HUES6 (cell line): ENCODE data around the gene CBLN2.
A peak's percentile ranks its signal among the peaks of the same experiment; 100 is the strongest.

Experiments
- H3K27ac ChIP-seq: 2 replicates; pipeline ENCODE4 v1.7.0; 2013; ENCODE audit warnings: low read depth, mild to moderate bottlenecking, low read length, inconsistent platforms
- H3K27me3 ChIP-seq: 2 replicates; pipeline ENCODE4 v1.6.1; 2013; ENCODE audit warnings: low read length; ENCODE audit not compliant: control insufficient read depth, insufficient read depth
- H3K36me3 ChIP-seq: 2 replicates; pipeline ENCODE4 v1.6.1; 2013; ENCODE audit warnings: low read length; ENCODE audit not compliant: control insufficient read depth, insufficient read depth
- H3K4me1 ChIP-seq: 2 replicates; pipeline ENCODE4 v1.6.1; 2013; ENCODE audit warnings: low read length; ENCODE audit not compliant: control insufficient read depth, insufficient read depth
- H3K4me3 ChIP-seq: 2 replicates; pipeline ENCODE4 v1.5.1; 2013; ENCODE audit warnings: low read depth, low read length
- H3K9ac ChIP-seq: one replicate; pipeline ENCODE4 v1.6.1; 2013; ENCODE audit warnings: mild to moderate bottlenecking, low read length
- H3K9me3 ChIP-seq: 2 replicates; pipeline ENCODE4 v1.6.1; 2013; ENCODE audit warnings: low read depth, low read length; ENCODE audit not compliant: control insufficient read depth, insufficient read depth

Gene CBLN2

GRCh38 chr18:72541871-72542332 is 2.2 kb downstream of the CBLN2 start:
- H3K9me3 ChIP-seq: no peaks in the 10 kb centered on the region
- peak overlapping the region; percentile 53 for H3K4me3 ChIP-seq
- H3K27me3 ChIP-seq: peaks cover 98% of the 10 kb centered on the region

DNA sequence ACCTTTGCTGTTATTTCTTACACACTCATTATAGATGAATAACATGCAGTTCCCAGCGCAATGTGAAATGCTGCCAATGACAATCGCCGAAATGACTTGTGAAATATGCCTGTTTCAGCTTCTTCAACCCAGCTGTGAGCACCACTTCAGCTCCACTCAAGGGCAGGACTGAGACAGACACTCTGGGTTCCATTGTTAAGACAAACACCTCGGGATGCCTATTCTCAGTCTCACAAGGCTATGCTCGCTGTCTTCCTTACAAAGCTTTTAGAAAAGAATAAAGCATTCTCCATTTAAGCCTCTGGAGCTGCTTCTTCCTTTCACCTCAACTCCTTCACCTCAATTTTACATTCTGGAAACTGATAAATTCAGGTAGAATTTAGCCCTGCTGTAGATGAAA is 4.2 kb downstream of the CBLN2 start:
- Histone ChIP-seq H3K36me3 (no peaks in the 10 kb centered on the region), H3K27ac (no peak overlapping the region), H3K9ac (no peak overlapping the region), H3K9me3 (no peaks in the 10 kb centered on the region), H3K4me3 (no peak overlapping the region), H3K27me3 (peaks cover 100% of the 10 kb centered on the region), H3K4me1 (peaks cover 12% of the 10 kb centered on the region)

More at GRCh38 chr18:72541871-72542332, 2.2 kb downstream of the CBLN2 start:
- no peak overlapping the region for H3K9ac ChIP-seq
- peaks cover 12% of the 10 kb centered on the region for H3K4me1 ChIP-seq
- no peaks in the 10 kb centered on the region for H3K36me3 ChIP-seq
- H3K27ac ChIP-seq: no peak overlapping the region

- Histone ChIP-seq H3K4me1 (no peaks in the 10 kb centered on the region), H3K9ac (no peak overlapping the region), H3K36me3 (no peaks in the 10 kb centered on the region), H3K4me3 (no peak overlapping the region), H3K9me3 (no peaks in the 10 kb centered on the region), H3K27me3 (peaks cover 41% of the 10 kb centered on the region), H3K27ac (no peak overlapping the region)
These were observed 13.5 kb downstream of the CBLN2 start for GRCh38 chr18:72530622-72531021.

DNA sequence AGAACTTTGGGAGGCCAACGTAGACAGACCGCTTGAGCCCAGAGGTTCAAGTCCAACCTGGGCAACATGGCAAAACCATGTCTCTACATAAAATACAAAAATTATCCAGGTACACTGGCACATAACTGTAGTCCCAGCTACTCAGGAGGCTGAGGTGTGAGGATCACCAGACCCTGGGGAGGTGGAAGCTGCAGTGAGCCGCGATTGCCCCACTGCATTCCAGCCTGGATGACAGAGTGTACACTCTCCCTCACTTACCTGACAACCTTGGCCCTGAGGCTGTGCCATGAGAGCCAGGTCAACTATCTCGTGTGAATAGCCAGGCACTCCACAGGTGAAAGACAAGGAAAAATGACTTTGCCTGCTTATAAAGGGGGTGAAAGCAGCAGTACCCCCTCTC is 39.3 kb downstream of the CBLN2 start:
- Histone ChIP-seq H3K9ac (no peak overlapping the region), H3K27me3 (peaks cover 26% of the 10 kb centered on the region), H3K4me1 (no peaks in the 10 kb centered on the region), H3K4me3 (no peak overlapping the region), H3K27ac (no peak overlapping the region), H3K9me3 (no peaks in the 10 kb centered on the region), H3K36me3 (no peaks in the 10 kb centered on the region)

DNA sequence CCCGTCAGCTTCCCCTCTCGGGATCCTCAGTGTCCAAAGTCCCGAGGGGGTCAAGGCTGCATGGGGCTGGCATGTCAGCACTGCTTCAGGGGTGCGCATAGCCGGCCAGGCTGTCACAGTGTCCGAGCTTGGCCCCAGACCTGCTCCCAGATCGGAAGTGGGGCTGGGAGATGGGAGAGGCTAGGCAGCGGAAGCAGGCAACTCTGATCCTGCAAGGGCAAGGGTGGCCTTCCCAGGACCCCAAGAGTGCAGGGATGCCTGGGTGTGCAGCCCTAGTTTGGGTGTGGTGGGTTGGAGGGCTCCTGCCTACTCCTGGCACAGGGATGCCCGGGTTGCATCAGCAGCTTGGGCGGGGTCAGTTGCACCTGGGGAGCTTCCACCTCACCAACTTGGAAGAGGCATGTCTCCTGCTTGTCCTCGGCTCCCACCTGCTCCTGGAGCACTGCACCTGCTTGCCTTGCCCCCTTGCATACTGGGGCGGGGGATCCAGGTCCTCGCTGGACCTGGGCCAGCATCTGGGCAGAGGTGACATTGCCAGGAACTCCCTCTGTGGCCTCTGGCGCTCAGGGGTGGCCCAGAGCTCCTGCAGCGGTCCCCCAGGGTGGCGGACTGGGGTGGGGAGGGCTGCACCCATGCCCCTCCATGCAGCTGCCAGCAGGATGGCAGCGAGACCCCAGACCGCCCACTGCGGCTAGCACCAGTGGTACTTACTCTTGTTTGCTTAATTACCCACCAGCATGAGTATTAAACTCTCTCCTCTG is 41.3 kb downstream of the CBLN2 start:
- H3K27me3 ChIP-seq: peaks cover 24% of the 10 kb centered on the region
- no peak overlapping the region for H3K9ac ChIP-seq
- H3K9me3 ChIP-seq: no peaks in the 10 kb centered on the region
- H3K4me3 ChIP-seq: no peak overlapping the region
- H3K27ac ChIP-seq: no peak overlapping the region
- H3K4me1 ChIP-seq: no peaks in the 10 kb centered on the region
- H3K36me3 ChIP-seq: no peaks in the 10 kb centered on the region

- H3K9ac ChIP-seq: no peak overlapping the region
- no peaks in the 10 kb centered on the region for H3K9me3 ChIP-seq
These were observed 51.6 kb downstream of the CBLN2 start for GRCh38 chr18:72492497-72492896.

More at GRCh38 chr18:72492497-72492896, 51.6 kb downstream of the CBLN2 start:
- H3K36me3 ChIP-seq: no peaks in the 10 kb centered on the region
- H3K27me3 ChIP-seq: peaks cover 5% of the 10 kb centered on the region
- no peak overlapping the region for H3K27ac ChIP-seq
- no peaks in the 10 kb centered on the region for H3K4me1 ChIP-seq
- H3K4me3 ChIP-seq: no peak overlapping the region
